GM12872 (cell line): Measurements from ENCODE around the gene MOSPD3.

ENCODE experiments used
- TF ChIP-seq, protein P1 (sequence below): IDR thresholded peaks from 3 replicates; pipeline ENCODE4 v1.5.1; 2011; ENCODE audit warnings: low read depth, mild to moderate bottlenecking, low read length, moderate library complexity; ENCODE audit not compliant: insufficient read depth

The MOSPD3 gene

DNA sequence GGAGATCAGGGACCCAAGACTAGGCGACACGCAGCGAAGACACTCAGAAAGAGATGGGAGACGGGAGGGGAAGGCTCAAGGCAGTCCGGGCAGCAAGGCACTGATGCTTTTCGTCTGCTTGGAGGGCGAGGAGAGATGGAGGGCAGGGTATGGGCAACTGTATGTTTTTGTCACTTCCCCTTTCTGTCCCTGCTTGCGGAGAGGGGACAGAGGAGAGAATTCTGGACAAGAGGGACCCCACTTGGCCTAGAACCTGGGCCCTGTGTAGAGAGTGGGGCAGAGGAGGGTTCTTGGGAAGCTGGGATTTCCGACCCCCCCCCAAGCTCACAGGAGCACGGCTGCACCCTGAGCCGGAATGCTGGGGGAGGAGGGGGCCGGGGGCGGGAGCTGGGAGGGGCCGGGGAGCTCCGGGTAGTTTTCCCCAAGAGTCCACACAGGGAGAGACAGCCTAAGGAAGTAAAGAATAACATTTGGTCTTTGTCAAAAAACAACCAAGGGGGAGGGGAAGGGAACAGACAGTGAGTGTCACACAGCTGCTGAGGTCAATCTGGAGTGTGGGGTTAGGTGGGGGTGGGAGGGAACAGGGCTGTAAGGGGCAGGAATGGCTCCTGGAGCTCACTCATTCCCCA lies 28.2 kb upstream of the MOSPD3 start:
- TF ChIP-seq, protein P1, sequence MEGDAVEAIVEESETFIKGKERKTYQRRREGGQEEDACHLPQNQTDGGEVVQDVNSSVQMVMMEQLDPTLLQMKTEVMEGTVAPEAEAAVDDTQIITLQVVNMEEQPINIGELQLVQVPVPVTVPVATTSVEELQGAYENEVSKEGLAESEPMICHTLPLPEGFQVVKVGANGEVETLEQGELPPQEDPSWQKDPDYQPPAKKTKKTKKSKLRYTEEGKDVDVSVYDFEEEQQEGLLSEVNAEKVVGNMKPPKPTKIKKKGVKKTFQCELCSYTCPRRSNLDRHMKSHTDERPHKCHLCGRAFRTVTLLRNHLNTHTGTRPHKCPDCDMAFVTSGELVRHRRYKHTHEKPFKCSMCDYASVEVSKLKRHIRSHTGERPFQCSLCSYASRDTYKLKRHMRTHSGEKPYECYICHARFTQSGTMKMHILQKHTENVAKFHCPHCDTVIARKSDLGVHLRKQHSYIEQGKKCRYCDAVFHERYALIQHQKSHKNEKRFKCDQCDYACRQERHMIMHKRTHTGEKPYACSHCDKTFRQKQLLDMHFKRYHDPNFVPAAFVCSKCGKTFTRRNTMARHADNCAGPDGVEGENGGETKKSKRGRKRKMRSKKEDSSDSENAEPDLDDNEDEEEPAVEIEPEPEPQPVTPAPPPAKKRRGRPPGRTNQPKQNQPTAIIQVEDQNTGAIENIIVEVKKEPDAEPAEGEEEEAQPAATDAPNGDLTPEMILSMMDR = no peak

DNA sequence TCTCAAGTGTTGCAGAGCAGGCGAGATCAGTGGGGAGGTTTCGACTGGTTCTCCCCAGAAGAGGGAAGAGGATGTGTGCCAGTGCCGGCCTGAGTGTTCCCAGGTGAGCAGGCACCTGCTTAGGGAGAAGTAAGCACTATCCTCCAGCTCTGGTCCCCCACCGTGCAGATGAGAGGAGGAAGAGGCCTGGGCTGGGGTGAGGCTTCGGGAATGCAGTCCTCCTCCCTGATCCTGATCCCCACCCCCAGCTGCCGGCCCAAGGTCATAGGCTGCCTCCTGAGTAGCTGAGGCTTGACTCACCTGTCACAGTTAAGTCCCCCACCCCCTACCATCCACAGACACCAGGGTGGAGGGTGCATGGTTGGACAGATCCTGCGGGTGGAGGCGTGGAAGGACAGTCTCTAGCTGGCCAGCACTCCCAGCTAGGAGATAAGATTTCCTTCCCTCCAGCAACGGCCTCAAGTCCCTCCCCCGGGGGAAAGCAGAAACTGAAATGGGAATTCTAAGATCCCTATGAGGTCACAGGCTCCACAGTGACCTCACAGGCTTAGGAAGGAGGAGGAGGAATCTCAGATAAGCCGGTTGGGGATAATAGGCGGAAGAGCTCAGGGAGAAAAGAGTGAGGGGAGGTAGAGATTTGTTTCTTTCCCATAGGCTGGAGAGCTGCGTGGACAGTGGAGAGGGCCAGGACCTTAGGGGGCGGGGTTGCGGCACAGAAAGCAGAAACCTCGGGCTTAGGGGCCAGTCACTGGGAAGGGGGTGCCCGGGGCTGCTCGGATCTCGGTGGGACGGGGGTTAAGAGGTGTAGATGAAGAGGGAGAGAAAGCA lies 27.4 kb upstream of the MOSPD3 start:
- TF ChIP-seq, protein P1 = no peak

DNA sequence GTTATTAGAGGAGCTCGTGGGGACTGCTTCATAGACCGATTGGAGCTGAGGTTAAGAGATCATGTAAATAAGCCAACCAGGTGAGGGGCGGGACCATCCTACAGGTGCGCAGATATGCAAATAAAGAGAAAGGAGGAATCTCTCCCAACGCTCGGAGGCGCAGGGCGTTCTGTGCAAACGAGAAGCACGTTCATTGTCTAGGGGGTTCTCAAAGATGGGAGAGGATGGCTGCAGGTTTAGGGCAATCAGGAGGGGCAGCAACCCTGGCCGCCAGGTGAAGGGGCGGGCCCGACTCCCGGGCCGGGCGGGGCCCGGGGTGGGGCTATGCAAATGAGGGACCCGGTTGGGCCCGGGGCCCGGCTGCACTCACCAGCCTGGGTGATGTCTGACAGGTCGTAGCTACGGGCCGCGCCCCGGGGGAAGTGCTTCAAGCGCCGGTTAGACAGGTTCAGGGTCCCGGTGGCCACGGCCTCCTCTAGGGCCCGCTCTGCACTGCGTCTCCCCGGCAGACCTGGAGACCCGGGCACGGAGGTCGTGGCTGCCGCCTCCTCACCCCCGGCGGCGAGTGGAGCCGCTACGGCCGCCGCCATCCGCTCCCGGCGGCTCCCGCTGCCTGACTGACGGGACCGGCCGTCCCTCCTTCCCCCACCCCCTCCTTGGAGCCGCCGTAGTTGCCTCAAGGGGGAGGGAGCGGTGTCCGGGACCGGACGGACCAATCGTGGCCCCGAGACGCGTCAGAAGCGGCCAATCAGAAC lies 26.7 kb upstream of the MOSPD3 start, which contains the start of gene LRCH4:
Gene LRCH4 (minus strand): TSS at position 619 of the 755 bp plus-strand sequence. CDS start 29 bp downstream, at position 590.
- TF ChIP-seq, protein P1 = no peak

DNA sequence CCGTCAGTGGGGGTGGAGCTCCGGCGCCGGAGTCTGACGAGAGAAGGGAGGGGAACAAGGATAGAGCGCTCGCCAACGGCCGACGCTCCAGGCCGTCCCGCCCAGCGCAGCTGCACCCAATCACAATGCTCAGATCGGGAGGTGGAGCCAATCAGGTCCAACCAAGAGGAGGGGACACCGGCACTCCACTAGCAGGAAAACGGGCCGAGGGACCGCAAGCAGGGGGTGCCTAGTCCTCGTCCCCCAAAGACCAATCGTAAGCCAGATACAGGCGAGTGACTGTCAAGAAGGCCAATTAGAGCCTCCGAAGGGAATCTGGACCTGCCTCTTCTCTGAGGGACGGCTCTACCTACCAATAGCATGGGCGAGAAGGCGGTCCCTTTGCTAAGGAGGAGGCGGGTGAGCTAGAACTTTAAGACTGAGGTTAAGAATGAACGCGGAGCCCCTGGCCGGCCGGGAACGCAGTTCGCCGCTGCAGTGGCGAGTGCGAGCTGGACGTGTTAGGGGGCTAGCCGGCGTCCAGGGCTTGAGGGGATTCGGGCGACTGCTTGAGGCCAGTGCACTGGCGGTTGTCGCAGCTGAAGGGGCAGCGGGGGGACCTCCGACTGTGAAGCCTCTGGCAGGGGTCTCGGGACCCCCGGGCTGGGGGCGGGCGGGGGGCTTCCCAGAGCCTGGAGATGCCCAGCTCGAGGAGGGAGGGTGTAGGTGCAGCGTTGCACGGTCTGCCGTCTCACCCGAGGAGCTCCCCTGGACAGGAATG lies 25.9 kb upstream of the MOSPD3 start, which contains the start of gene FBXO24:
Gene FBXO24 (plus strand): TSS at position 63 of the 760 bp plus-strand sequence. CDS start 298 bp downstream, at position 361.
- TF ChIP-seq, protein P1 = no peak

DNA sequence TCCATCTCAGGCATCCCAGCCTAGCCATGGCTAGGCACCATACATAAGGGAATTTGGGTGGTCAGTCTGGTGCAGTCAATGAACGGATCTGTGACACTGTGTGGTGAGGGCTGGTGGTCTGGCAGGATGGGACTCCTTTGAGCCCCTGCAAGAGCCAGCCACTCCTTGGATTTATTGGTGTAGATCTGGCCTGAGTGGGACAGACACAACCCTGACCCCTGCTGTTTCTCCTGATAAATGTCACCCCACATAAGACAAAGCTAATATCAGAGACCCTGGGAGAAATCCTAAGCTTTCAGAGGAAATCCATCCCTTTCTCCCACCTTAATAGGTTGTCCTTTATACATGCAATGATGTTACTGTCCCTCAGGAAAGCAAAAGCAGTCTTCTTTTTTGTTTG lies 23.9 kb upstream of the MOSPD3 start:
- TF ChIP-seq, protein P1 = peak; percentile 57

DNA sequence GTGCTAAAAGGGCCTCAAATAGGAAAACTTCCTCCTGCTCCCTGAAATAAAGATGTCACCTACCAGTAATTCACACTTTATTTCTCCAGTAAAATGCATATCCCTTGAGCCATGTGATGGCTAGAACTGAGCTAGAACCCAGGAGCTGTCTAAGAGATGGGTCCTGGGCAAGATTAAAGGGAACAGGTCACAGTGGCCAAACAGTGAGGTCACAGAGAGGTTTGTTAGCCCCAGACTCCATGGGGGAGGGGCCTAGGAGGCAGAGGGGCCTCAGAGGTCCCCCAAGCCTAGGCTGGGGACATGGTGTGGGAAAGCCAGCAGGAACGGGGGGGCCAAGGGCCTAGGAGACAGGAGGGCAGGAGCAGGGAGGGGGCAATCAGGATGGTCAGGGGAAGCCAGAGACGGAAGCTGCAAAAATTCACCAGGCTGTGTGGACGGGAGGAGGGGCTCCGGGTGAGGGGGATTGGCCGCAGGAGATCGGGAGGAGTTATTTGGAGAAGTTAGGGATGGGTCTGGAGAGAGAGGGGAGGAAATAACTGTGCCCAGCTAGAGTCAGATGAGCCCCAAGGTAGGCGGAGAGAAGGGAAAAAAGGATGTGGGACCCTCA lies 22.9 kb upstream of the MOSPD3 start:
- TF ChIP-seq, protein P1 = no peak
